ENCODE measurements around the gene BMPR1B. TPM values are rescaled to one million over a fixed set of nuclear protein-coding genes. Genes with fewer than 3 reads are reported as not detected.

The BMPR1B gene
- total and polyA plus RNA-seq, 2 donors (not counting 1 experiment from before 2014, with no cell fraction given), result not detected

DNA sequence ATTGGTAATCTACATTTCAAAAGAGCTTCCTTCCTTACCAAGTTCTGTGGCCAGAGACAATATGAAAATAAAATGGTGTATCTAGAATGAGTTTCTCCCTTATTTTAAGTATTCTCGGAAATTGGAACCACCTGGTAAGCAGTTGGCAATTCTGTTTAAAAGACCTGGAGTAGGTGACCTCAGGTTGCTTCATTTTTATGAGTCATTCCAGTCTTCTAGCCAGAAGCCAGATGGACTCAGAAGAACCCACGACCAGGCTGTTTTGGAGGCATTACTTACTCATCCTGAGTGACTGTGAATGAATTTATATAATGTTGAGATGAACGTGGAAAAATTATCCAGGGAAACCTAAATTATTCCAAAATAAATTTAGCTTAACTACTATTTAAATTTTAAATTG lies 9.1 kb downstream of the BMPR1B start:
- DNase-seq (no peak), ATAC-seq (ENCODE audit: low read depth) (no peak)
- Histone ChIP-seq H3K79me2 (ENCODE audit: control insufficient read depth, insufficient read depth, low read length) (no peaks in the 10 kb centered on the region), H3K9ac (ENCODE audit: low read length) (no peak overlapping the region), H2AFZ (ENCODE audit: insufficient read depth, low read depth, low read length, poor library complexity, severe bottlenecking) (no peak overlapping the region), H3K27me3 (replicated peaks in 1 of 4; ENCODE audit: control extremely low read depth in 1 of 4, control insufficient read depth in 3 of 4, insufficient read depth in 4 of 4, low read length in 3 of 4) (no peaks in the 10 kb centered on the region), H3K9me3 (ENCODE audit: control extremely low read depth in 1 of 3, control insufficient read depth in 2 of 3, insufficient read depth in 1 of 3, low read length in 2 of 3) (no peaks in the 10 kb centered on the region), H4K20me1 (ENCODE audit: control insufficient read depth, insufficient read depth, low read length, poor library complexity, severe bottlenecking) (no peaks in the 10 kb centered on the region), H3K36me3 (replicated peaks in 1 of 2; ENCODE audit: control extremely low read depth in 1 of 2, control insufficient read depth in 1 of 2, extremely low read depth in 1 of 2, insufficient read depth in 2 of 2, low read length in 1 of 2) (no peaks in the 10 kb centered on the region), H3K27ac (ENCODE audit: low read length in 2 of 2) (no peak overlapping the region), H3K4me1 (ENCODE audit: control insufficient read depth in 2 of 2, insufficient read depth in 2 of 2, low read length in 2 of 2) (no peaks in the 10 kb centered on the region), H3K4me3 (ENCODE audit: control extremely low read depth in 1 of 5, extremely low read depth in 1 of 5, insufficient read depth in 1 of 5, low read depth in 2 of 5, low read length in 4 of 5) (no peak overlapping the region), H3K4me2 (replicated peaks; ENCODE audit: low read depth, low read length, poor library complexity, severe bottlenecking) (no peak overlapping the region)
- no peak for TF ChIP-seq EZH2 (IDR thresholded peaks at IDR 0.05; ENCODE audit: borderline replicate concordance, insufficient read depth, low read depth, low read length, poor library complexity, severe bottlenecking)
- TF ChIP-seq, protein P1, sequence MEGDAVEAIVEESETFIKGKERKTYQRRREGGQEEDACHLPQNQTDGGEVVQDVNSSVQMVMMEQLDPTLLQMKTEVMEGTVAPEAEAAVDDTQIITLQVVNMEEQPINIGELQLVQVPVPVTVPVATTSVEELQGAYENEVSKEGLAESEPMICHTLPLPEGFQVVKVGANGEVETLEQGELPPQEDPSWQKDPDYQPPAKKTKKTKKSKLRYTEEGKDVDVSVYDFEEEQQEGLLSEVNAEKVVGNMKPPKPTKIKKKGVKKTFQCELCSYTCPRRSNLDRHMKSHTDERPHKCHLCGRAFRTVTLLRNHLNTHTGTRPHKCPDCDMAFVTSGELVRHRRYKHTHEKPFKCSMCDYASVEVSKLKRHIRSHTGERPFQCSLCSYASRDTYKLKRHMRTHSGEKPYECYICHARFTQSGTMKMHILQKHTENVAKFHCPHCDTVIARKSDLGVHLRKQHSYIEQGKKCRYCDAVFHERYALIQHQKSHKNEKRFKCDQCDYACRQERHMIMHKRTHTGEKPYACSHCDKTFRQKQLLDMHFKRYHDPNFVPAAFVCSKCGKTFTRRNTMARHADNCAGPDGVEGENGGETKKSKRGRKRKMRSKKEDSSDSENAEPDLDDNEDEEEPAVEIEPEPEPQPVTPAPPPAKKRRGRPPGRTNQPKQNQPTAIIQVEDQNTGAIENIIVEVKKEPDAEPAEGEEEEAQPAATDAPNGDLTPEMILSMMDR (IDR thresholded peaks at IDR 0.05), result no peak
- WGBS (ENCODE audit: insufficient coverage), result no CpG with 5 or more reads among the region's 3 CpGs
- ChIA-PET CTCF (no interaction called here), POLR2A (no interaction called here)
- H3K4me3 Mint-ChIP-seq, result no peak overlapping the region
- no peaks in the 10 kb centered on the region for H3K4me1 Mint-ChIP-seq
- H3K27me3 Mint-ChIP-seq, result peaks cover 5% of the 10 kb centered on the region
- no peaks in the 10 kb centered on the region for H3K9me3 Mint-ChIP-seq (ENCODE audit: insufficient read depth)
- H3K27ac Mint-ChIP-seq, result no peak overlapping the region
- intact Hi-C loops (cut with micrococcal nuclease), result no loop called here

DNA sequence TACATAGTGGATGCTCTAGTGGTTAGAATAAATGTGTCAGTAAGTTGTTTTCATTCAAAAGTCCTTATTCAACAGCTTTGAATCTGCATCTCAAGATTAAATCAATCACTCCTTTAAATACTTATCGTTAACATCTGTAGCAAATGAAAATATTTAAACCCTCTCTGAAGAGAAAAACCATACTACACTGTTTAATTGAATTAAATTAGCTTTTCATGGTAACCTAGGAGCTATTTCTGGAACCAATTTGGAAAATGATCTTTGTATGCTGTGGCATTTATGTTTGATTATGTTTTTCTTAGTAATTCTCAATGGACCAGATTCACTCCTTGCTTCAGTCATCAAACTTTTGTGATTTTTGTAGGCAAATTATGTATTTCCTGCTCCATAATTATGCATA lies 9.7 kb downstream of the BMPR1B start:
- DNase-seq, result no peak
- Histone ChIP-seq H3K4me2 (replicated peaks; ENCODE audit: low read depth, low read length, poor library complexity, severe bottlenecking) (no peak overlapping the region), H3K79me2 (ENCODE audit: control insufficient read depth, insufficient read depth, low read length) (no peaks in the 10 kb centered on the region), H3K27me3 (replicated peaks in 1 of 4; ENCODE audit: control extremely low read depth in 1 of 4, control insufficient read depth in 3 of 4, insufficient read depth in 4 of 4, low read length in 3 of 4) (no peaks in the 10 kb centered on the region), H3K27ac (ENCODE audit: low read length in 2 of 2) (no peak overlapping the region), H3K4me1 (ENCODE audit: control insufficient read depth in 2 of 2, insufficient read depth in 2 of 2, low read length in 2 of 2) (no peaks in the 10 kb centered on the region), H3K36me3 (replicated peaks in 1 of 2; ENCODE audit: control extremely low read depth in 1 of 2, control insufficient read depth in 1 of 2, extremely low read depth in 1 of 2, insufficient read depth in 2 of 2, low read length in 1 of 2) (no peaks in the 10 kb centered on the region), H4K20me1 (ENCODE audit: control insufficient read depth, insufficient read depth, low read length, poor library complexity, severe bottlenecking) (no peaks in the 10 kb centered on the region), H3K9ac (ENCODE audit: low read length) (no peak overlapping the region), H3K4me3 (ENCODE audit: control extremely low read depth in 1 of 5, extremely low read depth in 1 of 5, insufficient read depth in 1 of 5, low read depth in 2 of 5, low read length in 4 of 5) (no peak overlapping the region), H3K9me3 (ENCODE audit: control extremely low read depth in 1 of 3, control insufficient read depth in 2 of 3, insufficient read depth in 1 of 3, low read length in 2 of 3) (no peaks in the 10 kb centered on the region), H2AFZ (ENCODE audit: insufficient read depth, low read depth, low read length, poor library complexity, severe bottlenecking) (no peak overlapping the region)
- CTCF ChIA-PET, result no interaction called here
- Mint-ChIP-seq H3K9me3 (ENCODE audit: insufficient read depth) (no peaks in the 10 kb centered on the region), H3K4me1 (no peaks in the 10 kb centered on the region), H3K27me3 (peaks cover 2% of the 10 kb centered on the region), H3K4me3 (no peak overlapping the region), H3K27ac (no peak overlapping the region)
- POLR2A ChIA-PET, result no interaction called here
- ATAC-seq (ENCODE audit: low read depth), result no peak
- no CpG with 5 or more reads among the region's 1 CpG for WGBS (ENCODE audit: insufficient coverage)
- TF ChIP-seq, protein P1 (IDR thresholded peaks at IDR 0.05), result no peak
- TF ChIP-seq EZH2 (IDR thresholded peaks at IDR 0.05; ENCODE audit: borderline replicate concordance, insufficient read depth, low read depth, low read length, poor library complexity, severe bottlenecking), result no peak
- intact Hi-C loops (cut with micrococcal nuclease), result no loop called here
